T-helper 17 cell (primary cell): Measurements from ENCODE around the gene TBC1D32. TPM values are rescaled to one million over a fixed set of nuclear protein-coding genes. Genes with fewer than 3 reads are reported as not detected.
"Not testable (repeated sequence)": the region's sequence is repeated elsewhere in the genome, so short reads cannot be mapped to it uniquely, and the experiment has no call there.

Source experiments
- ATAC-seq: fragments of 150-1000 bp; cut with Tn5 transposase; 2 replicates; pipeline ENCODE4 v1.10.0; 2021; ENCODE audit warnings: mild to moderate bottlenecking, moderate library complexity
- DNase-seq, 3 donors: peaks; one replicate each; pipeline versions ENCODE4 v3.0.0 to v3.0.0-alpha.2; 2020 to 2021
- H3K9me3 ChIP-seq: one replicate; pipeline ENCODE4 v1.7.0; 2013; ENCODE audit warnings: low read length, mild to moderate bottlenecking; ENCODE audit not compliant: control insufficient read depth, poor library complexity, severe bottlenecking
- H3K27ac Mint-ChIP-seq: one replicate; pipeline ENCODE4 v1.8.0; 2022; ENCODE audit warnings: mild to moderate bottlenecking, moderate library complexity, mixed read lengths
- H3K27me3 Mint-ChIP-seq: one replicate; pipeline ENCODE4 v1.8.0; 2022; ENCODE audit warnings: mixed read lengths
- H3K36me3 Mint-ChIP-seq: one replicate; pipeline ENCODE4 v1.8.0; 2022; ENCODE audit warnings: low read depth, mixed read lengths
- H3K4me1 Mint-ChIP-seq: one replicate; pipeline ENCODE4 v1.8.0; 2022; ENCODE audit warnings: mild to moderate bottlenecking, mixed read lengths
- H3K4me3 Mint-ChIP-seq: one replicate; pipeline ENCODE4 v1.8.0; 2022; ENCODE audit warnings: mild to moderate bottlenecking, moderate library complexity, mixed read lengths
- total RNA-seq, 4 donors: library from RNA in 2 of 4; stranded (reverse) in 2 of 4; gene quantifications; one replicate each; pipeline ENCODE4 v1.2.3 and lab custom pipeline; 2022 to 2026

The TBC1D32 gene
- total RNA-seq, 2 donors from 2014 or later = 8.6 to 9.4 TPM

DNA sequence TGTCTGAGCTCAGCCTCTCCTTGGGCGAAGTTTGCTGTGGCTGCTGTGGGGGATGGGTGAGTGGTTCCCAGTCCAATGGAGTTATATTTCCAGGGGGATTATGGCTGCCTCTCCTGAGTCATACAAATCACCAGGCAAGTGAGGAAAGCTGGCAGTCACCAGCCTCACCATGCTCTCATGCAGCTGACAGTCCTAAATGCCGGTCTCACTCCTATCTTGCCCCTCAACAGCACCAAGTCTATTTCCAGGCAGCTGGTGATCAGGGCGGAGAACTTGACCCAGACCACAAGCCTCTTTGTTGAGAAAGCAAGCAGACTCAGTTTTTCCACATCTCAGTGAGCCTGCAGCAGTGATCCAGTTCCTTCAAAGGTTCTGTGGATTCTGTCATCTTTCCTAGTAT is 98.9 kb downstream of the TBC1D32 start:
- Mint-ChIP-seq H3K27ac (no peak overlapping the region), H3K4me3 (no peak overlapping the region), H3K4me1 (no peaks in the 10 kb centered on the region), H3K27me3 (no peaks in the 10 kb centered on the region), H3K36me3 (peaks cover 5% of the 10 kb centered on the region)
- no peak for ATAC-seq
- H3K9me3 ChIP-seq = no peaks in the 10 kb centered on the region
- no peak for DNase-seq

- Mint-ChIP-seq H3K4me1 (no peaks in the 10 kb centered on the region), H3K36me3 (peaks cover 5% of the 10 kb centered on the region), H3K27me3 (no peaks in the 10 kb centered on the region), H3K4me3 (no peak overlapping the region), H3K27ac (no peak overlapping the region)
- DNase-seq (no peak), ATAC-seq (no peak)
- H3K9me3 ChIP-seq = no peaks in the 10 kb centered on the region
Measured at GRCh38 chr6:121223930-121224329, 110.3 kb downstream of the TBC1D32 start.

DNA sequence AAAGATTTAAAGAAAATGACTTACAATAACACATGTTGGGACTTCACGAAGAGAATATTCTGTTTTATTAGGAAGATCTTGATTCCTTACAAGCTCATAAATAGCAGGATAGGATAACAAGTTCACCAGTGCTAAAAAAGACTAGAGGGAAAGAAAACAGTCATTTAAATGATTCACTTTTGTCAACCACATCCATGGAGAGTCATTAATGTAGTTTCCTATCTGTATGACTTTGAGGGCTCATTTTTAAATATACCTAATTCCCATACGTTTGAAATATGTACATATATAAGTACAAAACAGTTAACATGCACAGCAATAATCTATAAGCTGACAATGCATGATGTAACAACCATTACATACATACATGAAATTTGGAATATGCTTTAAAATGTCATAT is 111.1 kb downstream of the TBC1D32 start:
- DNase-seq (no peak), ATAC-seq (no peak)
- no peaks in the 10 kb centered on the region for H3K9me3 ChIP-seq
- no peaks in the 10 kb centered on the region for H3K27me3 Mint-ChIP-seq
- no peaks in the 10 kb centered on the region for H3K4me1 Mint-ChIP-seq
- H3K36me3 Mint-ChIP-seq = peaks cover 5% of the 10 kb centered on the region
- no peak overlapping the region for H3K4me3 Mint-ChIP-seq
- no peak overlapping the region for H3K27ac Mint-ChIP-seq

- H3K4me3 Mint-ChIP-seq = no peak overlapping the region
- ATAC-seq = no peak
- no peaks in the 10 kb centered on the region for H3K9me3 ChIP-seq
- no peak for DNase-seq
- H3K27me3 Mint-ChIP-seq = no peaks in the 10 kb centered on the region
- no peaks in the 10 kb centered on the region for H3K4me1 Mint-ChIP-seq
- H3K27ac Mint-ChIP-seq = no peak overlapping the region
- H3K36me3 Mint-ChIP-seq = peaks cover 5% of the 10 kb centered on the region
Measured at GRCh38 chr6:121222656-121223055, 111.6 kb downstream of the TBC1D32 start.

DNA sequence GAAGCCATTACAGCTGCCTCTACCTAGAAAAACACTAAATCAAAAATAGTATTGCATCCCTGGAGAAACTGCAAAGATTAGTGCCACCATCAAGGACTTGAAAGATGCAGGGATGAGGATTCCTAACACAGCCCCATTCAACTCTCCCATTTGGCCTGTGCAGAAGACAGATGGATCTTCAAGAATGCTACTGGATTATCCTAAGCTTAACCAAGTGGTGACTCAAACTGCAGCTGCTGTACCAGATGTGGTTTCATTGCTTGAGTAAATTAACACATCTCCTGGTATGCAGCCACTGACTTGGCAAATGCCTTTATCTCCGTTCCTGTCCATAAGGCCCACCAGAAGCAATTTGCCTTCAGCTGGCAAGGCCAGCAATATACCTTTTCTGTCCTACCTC is 117.4 kb downstream of the TBC1D32 start:
- no peak for DNase-seq
- Mint-ChIP-seq H3K27me3 (no peaks in the 10 kb centered on the region), H3K4me3 (no peak overlapping the region), H3K4me1 (no peaks in the 10 kb centered on the region), H3K27ac (no peak overlapping the region), H3K36me3 (peaks cover 7% of the 10 kb centered on the region)
- ATAC-seq = no peak
- no peaks in the 10 kb centered on the region for H3K9me3 ChIP-seq

DNA sequence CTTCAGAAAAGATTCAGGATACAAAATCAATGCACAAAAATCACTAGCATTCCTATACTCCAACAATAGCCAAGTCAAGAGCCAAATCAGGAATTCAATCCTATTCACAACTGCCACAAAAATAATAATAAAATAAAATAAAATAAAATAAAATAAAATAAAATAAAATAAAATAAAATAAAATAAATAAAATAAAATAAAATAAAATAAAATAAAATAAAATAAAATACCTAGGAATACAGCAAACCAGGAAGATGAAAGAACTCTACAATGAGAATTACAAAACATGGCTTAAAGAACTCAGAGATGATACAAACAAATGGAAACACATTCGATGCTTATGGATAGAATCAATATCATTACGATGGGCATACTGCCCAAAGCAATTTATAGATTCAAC is 120.9 kb downstream of the TBC1D32 start:
- not testable (repeated sequence) for H3K36me3 Mint-ChIP-seq, H3K9me3 ChIP-seq, DNase-seq, H3K4me1 Mint-ChIP-seq, H3K27ac Mint-ChIP-seq, ATAC-seq, H3K27me3 Mint-ChIP-seq, H3K4me3 Mint-ChIP-seq

DNA sequence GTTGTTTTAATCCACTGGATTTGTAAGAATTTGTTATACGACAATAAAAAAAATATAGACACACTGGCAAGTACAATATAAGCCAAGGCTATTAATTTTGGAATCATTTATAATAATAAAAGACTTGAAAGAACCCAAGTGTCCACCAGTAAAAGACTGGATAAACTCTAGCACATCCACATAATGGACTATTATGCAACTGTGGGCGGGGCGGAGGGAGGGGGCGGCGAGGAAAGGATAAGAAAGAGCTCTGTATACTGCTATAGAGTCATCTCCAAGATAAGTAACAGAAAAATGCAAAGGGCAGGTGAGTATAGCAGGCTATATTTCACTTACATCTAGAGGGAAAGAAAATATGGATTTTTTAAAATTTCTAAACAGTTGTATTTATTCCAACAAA is 123.3 kb downstream of the TBC1D32 start:
- H3K9me3 ChIP-seq = no peaks in the 10 kb centered on the region
- Mint-ChIP-seq H3K27ac (no peak overlapping the region), H3K27me3 (no peaks in the 10 kb centered on the region), H3K4me3 (no peak overlapping the region), H3K36me3 (peaks cover 5% of the 10 kb centered on the region), H3K4me1 (no peaks in the 10 kb centered on the region)
- DNase-seq (no peak), ATAC-seq (no peak)

DNA sequence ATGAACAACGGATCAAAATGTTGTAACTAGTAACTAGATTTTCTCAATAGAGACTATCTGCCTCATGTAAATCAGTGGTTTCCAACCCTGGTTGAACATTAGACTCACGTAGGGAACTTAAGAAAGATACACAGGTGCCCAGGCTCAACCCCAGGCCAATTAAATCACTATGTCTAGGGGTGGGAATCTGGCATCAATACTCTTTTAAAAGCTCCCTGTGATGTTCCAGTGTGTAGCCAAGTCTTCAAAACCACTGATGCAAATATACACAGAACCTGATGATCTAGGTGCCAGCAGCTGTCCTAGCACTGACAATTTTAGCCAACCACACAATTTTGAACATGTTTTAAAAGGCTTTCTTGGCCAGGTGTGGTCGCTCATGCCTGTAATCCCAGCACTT is 128.7 kb downstream of the TBC1D32 start:
- H3K36me3 Mint-ChIP-seq = no peaks in the 10 kb centered on the region
- H3K27ac Mint-ChIP-seq = no peak overlapping the region
- H3K4me3 Mint-ChIP-seq = no peak overlapping the region
- H3K27me3 Mint-ChIP-seq = no peaks in the 10 kb centered on the region
- H3K9me3 ChIP-seq = no peaks in the 10 kb centered on the region
- ATAC-seq = no peak
- H3K4me1 Mint-ChIP-seq = no peaks in the 10 kb centered on the region
- no peak for DNase-seq

DNA sequence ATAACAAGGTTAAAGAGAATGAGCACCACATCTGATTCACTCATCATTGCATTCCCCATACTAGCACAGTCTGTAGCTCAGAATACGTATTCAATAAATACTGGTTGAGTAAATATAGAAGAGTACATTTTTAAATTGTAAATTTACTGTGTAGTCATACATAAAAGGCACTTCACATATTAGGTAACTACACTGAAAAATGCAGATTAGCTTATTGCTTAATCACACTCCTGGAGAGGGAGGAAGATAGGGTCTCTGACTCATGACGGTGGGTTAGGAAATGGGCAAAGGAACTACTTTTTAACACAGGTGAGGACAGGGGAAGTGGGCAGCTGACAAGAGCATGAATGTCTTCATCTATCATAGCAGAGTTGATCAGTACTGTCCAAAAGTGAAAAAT is 133.2 kb downstream of the TBC1D32 start:
- no peaks in the 10 kb centered on the region for H3K36me3 Mint-ChIP-seq
- no peaks in the 10 kb centered on the region for H3K27me3 Mint-ChIP-seq
- no peak for ATAC-seq
- H3K9me3 ChIP-seq = no peaks in the 10 kb centered on the region
- no peaks in the 10 kb centered on the region for H3K4me1 Mint-ChIP-seq
- no peak for DNase-seq
- H3K27ac Mint-ChIP-seq = no peak overlapping the region
- no peak overlapping the region for H3K4me3 Mint-ChIP-seq

DNA sequence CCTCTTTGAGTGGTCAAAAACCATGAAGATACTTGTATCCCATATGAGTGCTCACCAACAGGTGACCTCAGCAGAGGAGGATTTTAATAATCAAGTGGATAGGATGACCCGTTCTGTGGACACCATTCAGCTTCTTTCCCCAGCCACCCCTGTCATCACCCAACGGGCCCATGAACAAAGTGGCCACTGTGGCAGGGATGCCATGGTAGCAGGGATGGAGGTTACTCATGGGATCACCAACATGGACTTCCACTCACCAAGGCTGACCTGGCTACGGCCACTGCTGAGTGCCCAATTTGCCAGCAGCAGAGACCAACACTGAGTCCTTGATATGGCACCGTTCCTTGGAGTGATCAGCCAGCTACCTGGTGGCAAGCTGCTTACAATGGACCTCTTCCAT is 138.2 kb downstream of the TBC1D32 start:
- not testable (repeated sequence) for H3K27me3 Mint-ChIP-seq, H3K4me3 Mint-ChIP-seq, ATAC-seq

GRCh38 chr6:121190122-121190521 is 144.2 kb downstream of the TBC1D32 start:
- Mint-ChIP-seq H3K27ac (no peak overlapping the region), H3K4me3 (no peak overlapping the region), H3K27me3 (no peaks in the 10 kb centered on the region), H3K4me1 (no peaks in the 10 kb centered on the region), H3K36me3 (no peaks in the 10 kb centered on the region)
- no peak for ATAC-seq
- no peak for DNase-seq
- H3K9me3 ChIP-seq = no peaks in the 10 kb centered on the region

More for the DNA sequence above, 138.2 kb downstream of the TBC1D32 start:
- H3K9me3 ChIP-seq, DNase-seq, H3K27ac Mint-ChIP-seq, H3K4me1 Mint-ChIP-seq, H3K36me3 Mint-ChIP-seq: not testable (repeated sequence)

- Mint-ChIP-seq H3K4me3 (no peak overlapping the region), H3K27me3 (no peaks in the 10 kb centered on the region), H3K36me3 (no peaks in the 10 kb centered on the region), H3K4me1 (no peaks in the 10 kb centered on the region), H3K27ac (no peak overlapping the region)
- no peak for ATAC-seq
- no peak for DNase-seq
- H3K9me3 ChIP-seq = no peaks in the 10 kb centered on the region
Measured at GRCh38 chr6:121188356-121188755, 145.9 kb downstream of the TBC1D32 start.

- no peaks in the 10 kb centered on the region for H3K36me3 Mint-ChIP-seq
- ATAC-seq (no peak), DNase-seq (no peak)
- H3K4me3 Mint-ChIP-seq = no peak overlapping the region
- H3K9me3 ChIP-seq = no peaks in the 10 kb centered on the region
- H3K27me3 Mint-ChIP-seq = no peaks in the 10 kb centered on the region
- no peak overlapping the region for H3K27ac Mint-ChIP-seq
- no peaks in the 10 kb centered on the region for H3K4me1 Mint-ChIP-seq
Measured at GRCh38 chr6:121187833-121188200, 146.5 kb downstream of the TBC1D32 start.

DNA sequence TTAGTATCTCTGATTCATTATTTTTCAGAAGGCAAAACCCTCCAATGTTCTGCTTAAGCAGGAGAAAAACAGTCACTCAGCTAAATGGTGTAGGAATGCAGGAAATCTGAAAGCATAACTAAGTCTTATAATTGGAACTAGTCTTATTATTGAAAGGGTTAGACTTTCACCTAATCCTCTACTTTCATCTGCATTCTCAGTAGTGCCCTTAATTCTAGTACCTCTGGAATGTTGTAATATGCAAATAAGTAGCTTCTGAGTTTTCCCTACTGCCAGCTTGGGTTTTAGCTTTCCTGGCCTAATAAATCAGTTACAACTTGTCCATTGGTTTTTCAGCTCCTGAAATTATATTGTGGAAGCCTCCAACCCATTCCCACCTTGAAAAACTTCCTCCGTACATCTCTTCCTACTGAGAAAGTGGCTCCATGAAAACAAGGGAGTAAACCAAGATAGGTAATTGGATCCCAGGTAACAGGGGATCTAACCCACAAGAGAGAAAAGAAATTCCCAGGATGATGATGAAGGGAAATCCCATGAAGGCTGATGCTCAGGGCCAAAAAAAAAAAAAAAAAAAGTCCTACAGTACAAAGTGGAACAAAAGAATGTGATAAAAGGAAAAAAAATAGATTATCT is 147.0 kb downstream of the TBC1D32 start:
- H3K36me3 Mint-ChIP-seq = no peaks in the 10 kb centered on the region
- no peaks in the 10 kb centered on the region for H3K9me3 ChIP-seq
- H3K4me3 Mint-ChIP-seq = no peak overlapping the region
- no peaks in the 10 kb centered on the region for H3K4me1 Mint-ChIP-seq
- no peak for DNase-seq
- H3K27me3 Mint-ChIP-seq = no peaks in the 10 kb centered on the region
- no peak for ATAC-seq
- H3K27ac Mint-ChIP-seq = no peak overlapping the region
